Neural cell (in vitro differentiated cells): ENCODE data around the gene ZDHHC20. TPM values are rescaled to one million over a fixed set of nuclear protein-coding genes. Genes with fewer than 3 reads are reported as not detected.

Experiments
- H2AFZ ChIP-seq: fragments of 200-600, 300-800 bp; sonication (generic), shearing (Covaris generic); 2 replicates; pipeline ENCODE4 v1.6.0; 2014; ENCODE audit warnings: low read depth, mild to moderate bottlenecking, antibody characterized with exemption, low read length, moderate library complexity
- H3F3A ChIP-seq: fragments of 200-600 bp; shearing (Covaris generic); 2 replicates; pipeline ENCODE4 v1.6.1; 2016; ENCODE audit warnings: mild to moderate bottlenecking, moderate library complexity, mixed read lengths, antibody characterized with exemption, low read length; ENCODE audit not compliant: insufficient read depth, poor library complexity, severe bottlenecking
- H3K27ac ChIP-seq: fragments of 200-600, 300-800 bp; sonication (generic), shearing (Covaris generic); 2 replicates; pipeline ENCODE4 v1.5.1; 2014; ENCODE audit warnings: mild to moderate bottlenecking, low read length, moderate library complexity
- H3K27me3 ChIP-seq: fragments of 300-800, 200-600 bp; sonication (generic), shearing (Covaris generic); 2 replicates; pipeline ENCODE4 v1.6.0; 2014; ENCODE audit warnings: mild to moderate bottlenecking, low read depth, low read length, moderate library complexity; ENCODE audit not compliant: insufficient read depth
- H3K36me3 ChIP-seq: fragments of 300-800, 200-600 bp; sonication (generic), shearing (Covaris generic); 2 replicates; pipeline ENCODE4 v1.5.1; 2014; ENCODE audit warnings: mild to moderate bottlenecking, antibody characterized with exemption, low read length, moderate library complexity; ENCODE audit not compliant: insufficient read depth
- H3K4me2 ChIP-seq: fragments of 300-800, 200-600 bp; sonication (generic), shearing (Covaris generic); 2 replicates; pipeline ENCODE4 v1.6.0; 2014; ENCODE audit warnings: mild to moderate bottlenecking, low read length
- H3K4me3 ChIP-seq: fragments of 300-800, 200-600 bp; sonication (generic), shearing (Covaris generic); 2 replicates; pipeline ENCODE4 v1.5.1; 2014; ENCODE audit warnings: mild to moderate bottlenecking, low read length, moderate library complexity
- H3K79me2 ChIP-seq: fragments of 200-600 bp; shearing (Covaris generic); replicated peaks from 2 replicates; pipeline ENCODE4 v1.6.0; 2014; ENCODE audit warnings: mild to moderate bottlenecking, low read length, moderate library complexity; ENCODE audit not compliant: insufficient read depth
- H3K9ac ChIP-seq: fragments of 300-800, 200-600 bp; sonication (generic), shearing (Covaris generic); 2 replicates; pipeline ENCODE4 v1.6.1; 2016; ENCODE audit warnings: mild to moderate bottlenecking, low read length, mixed read lengths
- H3K9me2 ChIP-seq: fragments of 200-600 bp; shearing (Covaris generic); 2 replicates; pipeline ENCODE4 v1.6.1; 2016; ENCODE audit warnings: mild to moderate bottlenecking, low read length, mixed read lengths; ENCODE audit not compliant: insufficient read depth
- H3K9me3 ChIP-seq: fragments of 200-600, 300-800 bp; sonication (generic), shearing (Covaris generic); 2 replicates; pipeline ENCODE4 v1.6.1; 2016; ENCODE audit warnings: mild to moderate bottlenecking, mixed run types, low read length, moderate library complexity, mixed read lengths
- H4K20me1 ChIP-seq: fragments of 200-600 bp; shearing (Covaris generic); 2 replicates; pipeline ENCODE4 v1.6.1; 2016; ENCODE audit warnings: mild to moderate bottlenecking, mixed run types; ENCODE audit not compliant: insufficient read depth
- CTCF ChIP-seq: fragments of 450-650 bp; IDR thresholded peaks from 2 replicates; pipeline ENCODE4 v1.5.1; 2014; ENCODE audit warnings: antibody characterized with exemption, mild to moderate bottlenecking, moderate library complexity; ENCODE audit not compliant: poor library complexity, severe bottlenecking
- EP300 ChIP-seq: fragments of 450-650 bp; conservative IDR thresholded peaks from 2 replicates; pipeline ENCODE4 v1.6.1; 2014; ENCODE audit warnings: antibody characterized with exemption, mild to moderate bottlenecking, moderate library complexity; ENCODE audit not compliant: poor library complexity, severe bottlenecking
- EZH2 ChIP-seq: fragments of 200-600, 300-800 bp; shearing (Covaris generic), sonication (generic); IDR thresholded peaks from 2 replicates; pipeline ENCODE4 v1.6.1; 2014; ENCODE audit warnings: antibody characterized with exemption, low read length, borderline replicate concordance, mild to moderate bottlenecking; ENCODE audit not compliant: insufficient read depth, poor library complexity, severe bottlenecking
- MXI1 ChIP-seq: fragments of 450-650 bp; conservative IDR thresholded peaks from 2 replicates; pipeline ENCODE4 v1.6.1; 2014; ENCODE audit warnings: antibody characterized with exemption, mild to moderate bottlenecking; ENCODE audit not compliant: poor library complexity, severe bottlenecking
- POLR2AphosphoS5 ChIP-seq: IDR thresholded peaks from 2 replicates; pipeline ENCODE4 v1.6.1; 2012
- RAD21 ChIP-seq: fragments of 450-650 bp; conservative IDR thresholded peaks from 2 replicates; pipeline ENCODE4 v1.6.1; 2014; ENCODE audit warnings: antibody characterized with exemption, mild to moderate bottlenecking, moderate library complexity
- REST ChIP-seq: IDR thresholded peaks from 2 replicates; pipeline ENCODE4 v1.6.1; 2012; ENCODE audit warnings: borderline replicate concordance
- SMC3 ChIP-seq: fragments of 450-650 bp; conservative IDR thresholded peaks from 2 replicates; pipeline ENCODE4 v1.6.1; 2014; ENCODE audit warnings: antibody characterized with exemption, mild to moderate bottlenecking, moderate library complexity; ENCODE audit not compliant: poor library complexity
- TAF1 ChIP-seq: IDR thresholded peaks from 2 replicates; pipeline ENCODE4 v1.6.1; 2012; ENCODE audit warnings: low read depth
- polyA plus RNA-seq: library from polyadenylated mRNA; depleted of rRNA; stranded (reverse); fragments of >200 nt; gene quantifications from 2 replicates; pipeline ENCODE4 v1.2.3, GENCODE V29; 2014

Gene ZDHHC20
- polyA plus RNA-seq, 1 donor from 2014 or later = 43.3 TPM

GRCh38 chr13:21435231-21435630 is 23.9 kb downstream of the ZDHHC20 start:
- H3K4me3 ChIP-seq = no peak overlapping the region
- H2AFZ ChIP-seq = no peak overlapping the region
- H3K9me2 ChIP-seq = no peaks in the 10 kb centered on the region
- peaks cover 2% of the 10 kb centered on the region for H3K36me3 ChIP-seq
- H3K9me3 ChIP-seq = peaks cover 12% of the 10 kb centered on the region
- H3K9ac ChIP-seq = no peak overlapping the region
- H4K20me1 ChIP-seq = no peaks in the 10 kb centered on the region
- H3K27ac ChIP-seq = no peak overlapping the region
- peaks cover 41% of the 10 kb centered on the region for H3K79me2 ChIP-seq
- no peaks in the 10 kb centered on the region for H3K27me3 ChIP-seq
- TF ChIP-seq RAD21 = no peak
- no peak for TF ChIP-seq REST
- TF ChIP-seq EP300 = no peak
- no peak for TF ChIP-seq MXI1
- TF ChIP-seq SMC3 = no peak
- no peak for TF ChIP-seq POLR2AphosphoS5
- no peak for TF ChIP-seq TAF1
- no peak for TF ChIP-seq CTCF
- no peak for TF ChIP-seq EZH2
- H3F3A ChIP-seq = no peaks in the 10 kb centered on the region
- no peak overlapping the region for H3K4me2 ChIP-seq

GRCh38 chr13:21434588-21434987 is 24.5 kb downstream of the ZDHHC20 start:
- Histone ChIP-seq H3K27me3 (no peaks in the 10 kb centered on the region), H3K9ac (no peak overlapping the region), H3F3A (no peaks in the 10 kb centered on the region), H3K9me3 (peaks cover 12% of the 10 kb centered on the region), H3K79me2 (peaks cover 38% of the 10 kb centered on the region), H3K4me3 (no peak overlapping the region), H4K20me1 (no peaks in the 10 kb centered on the region), H3K27ac (no peak overlapping the region), H3K9me2 (no peaks in the 10 kb centered on the region), H2AFZ (no peak overlapping the region), H3K36me3 (peaks cover 2% of the 10 kb centered on the region), H3K4me2 (no peak overlapping the region)
- TF ChIP-seq EZH2 (no peak), EP300 (no peak), REST (no peak), RAD21 (no peak), SMC3 (no peak), TAF1 (no peak), POLR2AphosphoS5 (no peak), CTCF (no peak), MXI1 (no peak)
